Measurements from ENCODE around the gene TMTC3. TPM values are rescaled to one million over a fixed set of nuclear protein-coding genes. Genes with fewer than 3 reads are reported as not detected.

Gene TMTC3
- total and polyA plus RNA-seq, 2 of the 4 experiments (the other 2 are of a cell fraction): 3.7 to 44.3 TPM

GRCh38 chr12:88194868-88195267 is 52.8 kb downstream of the TMTC3 start:
- Histone ChIP-seq H2BK20ac (ENCODE audit: low read depth, low read length) (no peak overlapping the region), H3K9me3 (ENCODE audit: control insufficient read depth, insufficient read depth, low read length) (no peaks in the 10 kb centered on the region), H3K9me1 (ENCODE audit: insufficient read depth, low read length) (no peaks in the 10 kb centered on the region), H3K14ac (replicated peaks; ENCODE audit: low read depth, low read length) (no peak overlapping the region), H3K18ac (ENCODE audit: low read depth, low read length) (no peak overlapping the region), H2AK5ac (ENCODE audit: low read depth, low read length) (no peak overlapping the region), H3K4ac (ENCODE audit: low read depth, low read length) (no peak overlapping the region), H3K56ac (ENCODE audit: extremely low read depth, insufficient read depth, low read length) (no peak overlapping the region), H3K27me3 (ENCODE audit: control insufficient read depth, insufficient read depth, low read length) (no peaks in the 10 kb centered on the region), H2BK15ac (ENCODE audit: low read depth, low read length) (no peak overlapping the region), H3K4me2 (ENCODE audit: low read depth, low read length) (no peak overlapping the region), H2BK5ac (ENCODE audit: low read depth, low read length, poor library complexity, severe bottlenecking) (no peak overlapping the region), H4K5ac (ENCODE audit: low read depth, low read length) (no peak overlapping the region), H4K91ac (ENCODE audit: insufficient read depth, low read depth, low read length) (no peak overlapping the region), H3K4me3 (ENCODE audit: insufficient read depth, low read depth, low read length) (no peak overlapping the region), H3K23ac (ENCODE audit: low read depth, low read length) (no peak overlapping the region), H4K20me1 (ENCODE audit: insufficient read depth, low read length) (no peaks in the 10 kb centered on the region), H3K4me1 (ENCODE audit: control insufficient read depth, insufficient read depth, low read length) (no peaks in the 10 kb centered on the region), H4K8ac (ENCODE audit: low read depth in 2 of 2, low read length in 2 of 2) (no peak overlapping the region), H2AFZ (replicated peaks; ENCODE audit: low read length, poor library complexity) (no peak overlapping the region), H3K36me3 (ENCODE audit: control insufficient read depth, insufficient read depth, low read length) (0 out of 2 replicates have a peak, but pooled peaks cover 2% of the 10 kb centered on the region), H3K27ac (ENCODE audit: insufficient read depth, low read length) (no peak overlapping the region), H2BK120ac (ENCODE audit: low read depth, low read length) (no peak overlapping the region), H3K79me1 (ENCODE audit: low read depth in 1 of 2, low read length in 2 of 2) (peaks cover 0 to 2% of the 10 kb centered on the region in 2 experiments; a peak in 1 of 4 replicates), H2AK9ac (replicated peaks; ENCODE audit: low read depth, low read length, poor library complexity) (no peak overlapping the region), H3K9ac (ENCODE audit: low read depth, low read length) (no peak overlapping the region)
- no TSS peak for BruUV-seq (replicated peaks)
- no peak for DNase-seq
- intact Hi-C loops (cut with micrococcal nuclease) (no loop called here), in situ Hi-C loops (cut with MboI; ENCODE audit: low sequenced_read_pairs) (no loop called here), dilution Hi-C loops (cut with HindIII; ENCODE audit: low sequenced_read_pairs, unreplicated experiment) (no loop called here)
- ChIA-PET POLR2A (ENCODE audit: unreplicated experiment) (no interaction called here), CTCF (interaction anchor here (0.5 to 0.6 kb wide), 2 partner anchors 199 to 385 kb away, joined by 3 to 5 read pairs; partner anchors contain the start of gene KITLG)
- no peak for ATAC-seq (ENCODE audit: low read depth)
- WGBS, 2 experiments (ENCODE audit: extremely low coverage in 2 of 2, insufficient read length in 1 of 2): no CpG with 5 or more reads among the region's 3 CpGs
- no peak for TF ChIP-seq FOS (IDR thresholded peaks at IDR 0.05; ENCODE audit: low read depth, low read length)
- no peak for TF ChIP-seq RAD21 (IDR thresholded peaks at IDR 0.05; ENCODE audit: low read length)
- no peak for TF ChIP-seq CHD1 (IDR thresholded peaks at IDR 0.05; ENCODE audit: low read depth, low read length)
- TF ChIP-seq NFE2L2 (IDR thresholded peaks at IDR 0.05; ENCODE audit: low read depth, low read length): no peak
- TF ChIP-seq MXI1 (IDR thresholded peaks at IDR 0.05; ENCODE audit: borderline replicate concordance, low read depth, low read length): no peak
- TF ChIP-seq BHLHE40 (IDR thresholded peaks at IDR 0.05; ENCODE audit: low read depth, low read length): no peak
- no peak for TF ChIP-seq SMC3 (IDR thresholded peaks at IDR 0.05; ENCODE audit: low read depth, low read length)

Data from IMR-90 (cell line).